Parathyroid adenoma (tissue), 2 donors: ENCODE measurements around the gene CAMTA1.
"Not testable (repeated sequence)": the region's sequence is repeated elsewhere in the genome, so short reads cannot be mapped to it uniquely, and the experiment has no call there.

Experiments
- H2AFZ ChIP-seq: fragments of 300-600 bp; sonication (generic); one replicate; pipeline ENCODE4 v1.7.0; 2017; ENCODE audit warnings: antibody characterized with exemption, mild to moderate bottlenecking
- H3K27ac ChIP-seq: fragments of 300-600 bp; sonication (generic); one replicate; pipeline ENCODE4 v1.7.0; 2017
- H3K27me3 ChIP-seq: fragments of 300-600 bp; sonication (generic); one replicate; pipeline ENCODE4 v1.7.0; 2017; ENCODE audit warnings: low read length; ENCODE audit not compliant: control insufficient read depth, insufficient read depth
- H3K36me3 ChIP-seq: fragments of 300-600 bp; sonication (generic); one replicate; pipeline ENCODE4 v1.7.0; 2017; ENCODE audit warnings: low read length; ENCODE audit not compliant: control insufficient read depth, insufficient read depth
- H3K4me1 ChIP-seq: fragments of 300-600 bp; sonication (generic); one replicate; pipeline ENCODE4 v1.7.0; 2017; ENCODE audit warnings: control low read depth
- H3K4me2 ChIP-seq: fragments of 300-600 bp; sonication (generic); one replicate; pipeline ENCODE4 v1.7.0; 2017; ENCODE audit warnings: low read length
- H3K4me3 ChIP-seq: fragments of 300-600 bp; sonication (generic); one replicate; pipeline ENCODE4 v1.7.0; 2017; ENCODE audit warnings: low read depth, low read length
- H3K79me2 ChIP-seq: fragments of 300-600 bp; sonication (generic); one replicate; pipeline ENCODE4 v1.7.0; 2017; ENCODE audit warnings: control low read depth
- H3K9ac ChIP-seq: fragments of 300-600 bp; sonication (generic); one replicate; pipeline ENCODE4 v1.7.0; 2017; ENCODE audit warnings: mild to moderate bottlenecking
- H3K9me3 ChIP-seq: fragments of 300-600 bp; sonication (generic); one replicate; pipeline ENCODE4 v1.7.0; 2017; ENCODE audit warnings: low read length; ENCODE audit not compliant: control insufficient read depth
- TF ChIP-seq, protein P1 (sequence below): fragments of 300-600 bp; sonication (generic); IDR thresholded peaks from one replicate; pipeline ENCODE4 v1.7.0; 2017; ENCODE audit warnings: antibody characterized with exemption, mild to moderate bottlenecking
- donor health status: primary hyperparathyroidism.

The CAMTA1 gene

DNA sequence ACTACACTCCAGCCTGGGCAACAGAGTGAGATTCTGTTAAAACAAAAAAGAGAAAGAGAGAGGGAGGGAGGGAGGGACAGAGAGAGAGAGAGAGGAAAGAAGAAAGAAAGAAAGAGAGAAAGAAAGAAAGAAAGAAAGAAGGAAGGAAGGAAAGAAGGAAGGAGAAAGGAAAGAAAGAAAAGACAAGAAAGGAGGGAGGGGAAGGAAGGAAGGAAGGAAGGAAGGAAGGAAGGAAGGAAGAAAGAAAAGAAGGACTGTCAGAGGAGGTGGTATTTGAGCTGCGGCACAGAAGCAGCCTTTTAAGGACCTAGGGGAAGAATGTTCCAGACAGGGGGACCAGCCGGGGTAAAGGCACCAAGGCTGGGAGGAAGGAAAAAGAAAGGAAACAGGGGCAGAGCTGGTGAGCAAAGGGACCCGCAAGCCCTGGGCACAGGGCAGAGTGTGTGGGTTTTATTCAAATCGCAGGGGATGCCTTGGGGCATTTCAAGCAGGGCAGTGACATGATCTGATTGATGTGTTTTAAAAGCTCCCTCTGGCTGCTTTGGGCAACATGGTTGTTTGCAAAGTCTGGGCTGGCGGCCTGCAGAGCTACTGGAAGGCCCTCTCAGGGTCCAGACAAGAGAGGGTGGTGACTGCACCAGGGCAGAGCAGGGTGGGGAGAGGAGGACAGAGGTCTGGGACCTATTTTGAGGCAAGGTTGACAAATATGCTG lies 808.9 kb downstream of the CAMTA1 start:
- Histone ChIP-seq H3K4me3 (no peak overlapping the region), H3K79me2 (no peaks in the 10 kb centered on the region)

DNA sequence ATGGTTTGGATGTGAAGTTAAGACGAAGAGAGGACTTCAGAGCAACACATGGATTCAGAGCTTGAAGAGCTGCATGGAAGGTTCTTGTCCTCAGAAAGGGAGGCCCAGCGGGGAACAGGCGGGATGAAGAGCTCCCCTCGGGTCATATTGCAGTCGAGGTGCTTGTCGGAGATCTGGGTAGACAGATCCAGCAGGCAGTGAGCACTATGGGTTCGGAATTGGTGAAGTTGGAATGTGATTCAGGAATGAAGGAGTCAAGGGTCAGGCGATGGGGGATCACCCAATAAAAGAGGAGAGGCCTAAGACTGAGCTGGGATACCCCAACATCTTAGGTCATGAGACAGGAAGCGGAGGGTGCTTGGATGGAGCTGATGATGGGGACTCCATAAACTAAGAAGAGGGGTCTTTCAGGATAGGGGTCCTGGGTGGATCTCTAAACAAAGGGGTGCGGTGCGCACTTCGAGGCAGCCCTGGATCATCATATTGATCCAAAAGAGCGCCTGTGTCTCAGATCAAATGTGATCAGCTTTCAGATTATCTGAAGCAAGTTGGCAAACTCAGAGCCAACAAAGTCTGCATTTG lies 809.6 kb downstream of the CAMTA1 start:
- TF ChIP-seq, protein P1, sequence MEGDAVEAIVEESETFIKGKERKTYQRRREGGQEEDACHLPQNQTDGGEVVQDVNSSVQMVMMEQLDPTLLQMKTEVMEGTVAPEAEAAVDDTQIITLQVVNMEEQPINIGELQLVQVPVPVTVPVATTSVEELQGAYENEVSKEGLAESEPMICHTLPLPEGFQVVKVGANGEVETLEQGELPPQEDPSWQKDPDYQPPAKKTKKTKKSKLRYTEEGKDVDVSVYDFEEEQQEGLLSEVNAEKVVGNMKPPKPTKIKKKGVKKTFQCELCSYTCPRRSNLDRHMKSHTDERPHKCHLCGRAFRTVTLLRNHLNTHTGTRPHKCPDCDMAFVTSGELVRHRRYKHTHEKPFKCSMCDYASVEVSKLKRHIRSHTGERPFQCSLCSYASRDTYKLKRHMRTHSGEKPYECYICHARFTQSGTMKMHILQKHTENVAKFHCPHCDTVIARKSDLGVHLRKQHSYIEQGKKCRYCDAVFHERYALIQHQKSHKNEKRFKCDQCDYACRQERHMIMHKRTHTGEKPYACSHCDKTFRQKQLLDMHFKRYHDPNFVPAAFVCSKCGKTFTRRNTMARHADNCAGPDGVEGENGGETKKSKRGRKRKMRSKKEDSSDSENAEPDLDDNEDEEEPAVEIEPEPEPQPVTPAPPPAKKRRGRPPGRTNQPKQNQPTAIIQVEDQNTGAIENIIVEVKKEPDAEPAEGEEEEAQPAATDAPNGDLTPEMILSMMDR: no peak
- Histone ChIP-seq H3K79me2 (no peaks in the 10 kb centered on the region), H3K9ac (no peak overlapping the region), H3K27me3 (no peaks in the 10 kb centered on the region), H2AFZ (no peak overlapping the region), H3K27ac (no peak overlapping the region), H3K4me3 (no peak overlapping the region), H3K4me1 (no peaks in the 10 kb centered on the region), H3K4me2 (no peak overlapping the region), H3K36me3 (no peaks in the 10 kb centered on the region), H3K9me3 (no peaks in the 10 kb centered on the region)

More for the DNA sequence above, 808.9 kb downstream of the CAMTA1 start:
- no peaks in the 10 kb centered on the region for H3K4me1 ChIP-seq
- no peaks in the 10 kb centered on the region for H3K9me3 ChIP-seq
- H3K27me3 ChIP-seq: no peaks in the 10 kb centered on the region
- no peaks in the 10 kb centered on the region for H3K36me3 ChIP-seq
- TF ChIP-seq, protein P1: no peak
- H3K4me2 ChIP-seq: no peak overlapping the region
- no peak overlapping the region for H3K9ac ChIP-seq
- no peak overlapping the region for H3K27ac ChIP-seq
- no peak overlapping the region for H2AFZ ChIP-seq

DNA sequence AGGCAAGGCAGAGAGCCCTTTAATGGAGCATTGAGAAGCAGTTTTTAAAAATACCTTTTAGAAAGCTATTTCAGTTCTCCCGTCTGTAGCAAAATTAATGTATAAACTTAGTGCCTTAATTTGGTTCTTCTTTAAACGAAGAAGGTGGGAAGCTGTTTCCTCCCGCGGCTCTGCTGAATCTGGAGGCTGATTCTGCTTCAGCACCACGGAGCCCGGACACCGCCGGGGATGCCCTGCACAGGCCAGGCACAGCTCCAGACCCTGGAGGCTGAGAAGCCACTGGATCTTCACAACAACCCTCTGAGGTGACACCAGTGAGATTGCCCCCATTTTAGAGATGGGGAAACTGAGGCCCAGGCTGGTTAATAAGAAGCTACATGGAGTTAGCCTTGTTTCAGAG lies 810.1 kb downstream of the CAMTA1 start:
- H3K79me2 ChIP-seq: no peaks in the 10 kb centered on the region
- TF ChIP-seq, protein P1: no peak
- no peak overlapping the region for H3K27ac ChIP-seq
- H3K9ac ChIP-seq: no peak overlapping the region
- no peak overlapping the region for H3K4me2 ChIP-seq
- no peaks in the 10 kb centered on the region for H3K9me3 ChIP-seq
- H3K36me3 ChIP-seq: no peaks in the 10 kb centered on the region
- no peaks in the 10 kb centered on the region for H3K27me3 ChIP-seq
- H2AFZ ChIP-seq: no peak overlapping the region
- no peak overlapping the region for H3K4me3 ChIP-seq
- no peaks in the 10 kb centered on the region for H3K4me1 ChIP-seq

DNA sequence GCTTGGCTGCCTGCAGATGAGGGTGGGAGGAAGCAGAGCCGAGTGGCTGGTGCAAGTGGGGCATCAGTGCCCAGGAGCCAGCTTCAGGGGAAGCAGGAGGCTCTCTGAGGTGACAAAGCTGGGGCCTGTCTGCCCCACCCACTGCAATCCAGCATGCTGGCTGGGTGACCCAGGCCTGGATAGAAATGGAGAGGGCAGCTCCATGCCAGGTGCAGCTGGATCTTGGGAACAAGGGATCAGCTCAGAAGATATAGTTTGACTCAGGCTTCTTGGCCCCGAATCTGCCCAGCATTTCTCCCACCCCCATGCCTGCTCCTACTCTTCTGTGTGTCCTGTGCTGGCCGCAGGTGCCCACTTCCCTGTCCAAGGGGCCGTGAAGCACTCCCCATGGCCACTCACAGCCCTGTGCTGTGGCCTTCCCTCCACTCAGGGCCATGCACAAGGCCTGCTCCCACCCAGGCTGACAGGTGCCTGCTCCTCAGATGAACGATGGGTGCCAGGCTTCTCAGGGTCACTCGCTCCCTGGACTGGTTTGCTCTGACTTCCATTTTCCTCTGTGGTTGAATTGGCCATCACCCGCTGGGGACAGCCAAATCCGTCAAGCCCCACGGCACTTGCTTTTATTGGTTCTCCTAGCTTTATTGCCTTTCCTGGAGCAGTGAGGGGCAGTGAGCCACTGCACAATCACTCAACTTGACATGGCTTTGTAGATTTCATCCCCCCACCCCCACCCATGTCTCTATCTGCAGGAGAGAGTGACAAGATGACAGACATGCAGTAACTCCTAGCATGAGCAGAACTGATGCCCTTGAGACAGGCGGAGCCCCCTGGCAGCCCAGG lies 811.1 kb downstream of the CAMTA1 start:
- TF ChIP-seq, protein P1: no peak
- no peak overlapping the region for H3K4me3 ChIP-seq
- no peaks in the 10 kb centered on the region for H3K9me3 ChIP-seq
- no peak overlapping the region for H3K4me2 ChIP-seq
- no peak overlapping the region for H2AFZ ChIP-seq
- no peak overlapping the region for H3K9ac ChIP-seq
- no peaks in the 10 kb centered on the region for H3K36me3 ChIP-seq
- no peak overlapping the region for H3K27ac ChIP-seq
- H3K79me2 ChIP-seq: no peaks in the 10 kb centered on the region
- H3K27me3 ChIP-seq: no peaks in the 10 kb centered on the region
- H3K4me1 ChIP-seq: no peaks in the 10 kb centered on the region

DNA sequence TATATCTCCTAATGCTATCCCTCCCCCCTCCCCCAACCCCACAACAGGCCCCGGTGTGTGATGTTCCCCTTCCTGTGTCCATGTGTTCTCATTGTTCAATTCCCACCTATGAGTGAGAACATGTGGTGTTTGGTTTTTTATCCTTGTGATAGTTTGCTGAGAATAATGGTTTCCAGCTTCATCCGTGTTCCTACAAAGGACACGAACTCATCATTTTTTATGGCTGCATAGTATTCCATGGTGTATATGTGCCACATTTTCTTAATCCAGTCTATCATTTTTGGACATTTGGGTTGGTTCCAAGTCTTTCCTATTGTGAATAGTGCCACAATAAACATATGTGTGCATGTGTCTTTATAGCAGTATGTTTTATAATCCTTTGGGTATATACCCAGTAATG lies 812.8 kb downstream of the CAMTA1 start:
- H3K4me3 ChIP-seq, H3K9me3 ChIP-seq, H3K36me3 ChIP-seq, H3K4me1 ChIP-seq, H3K4me2 ChIP-seq, H3K9ac ChIP-seq, H2AFZ ChIP-seq, H3K27me3 ChIP-seq, H3K79me2 ChIP-seq, H3K27ac ChIP-seq: not testable (repeated sequence)

DNA sequence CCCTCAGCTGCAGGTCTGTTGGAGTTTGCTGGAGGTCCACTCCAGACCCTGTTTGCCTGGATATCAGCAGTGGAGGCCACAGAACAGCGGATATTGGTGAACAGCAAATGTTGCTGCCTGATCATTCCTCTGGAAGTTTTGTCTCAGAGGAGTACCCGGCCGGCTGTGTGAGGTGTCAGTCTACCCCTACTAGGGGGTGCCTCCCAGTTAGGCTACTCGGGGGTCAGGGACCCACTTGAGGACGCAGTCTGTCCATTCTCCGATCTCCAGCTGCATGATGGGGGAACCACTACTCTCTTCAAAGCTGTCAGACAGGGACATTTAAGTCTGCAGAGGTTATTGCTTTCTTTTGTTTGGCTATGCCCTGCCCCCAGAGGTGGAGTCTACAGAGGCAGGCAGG lies 819.7 kb downstream of the CAMTA1 start:
- H2AFZ ChIP-seq, H3K9ac ChIP-seq, H3K4me1 ChIP-seq, H3K4me2 ChIP-seq, H3K79me2 ChIP-seq, H3K4me3 ChIP-seq, H3K9me3 ChIP-seq, H3K36me3 ChIP-seq, H3K27me3 ChIP-seq, H3K27ac ChIP-seq: not testable (repeated sequence)
